Thyroid gland (tissue), 4 donors: ENCODE measurements around the gene CCDC85B.

Experiments
- CTCF ChIP-seq, 6 experiments: fragments of 200-600 bp in 3 of 6; fragments of 450-650 bp in 3 of 6; sonication (generic) in 3 of 6; IDR thresholded peaks; one replicate each; pipeline ENCODE4 v1.5.1; 2016 to 2019; ENCODE audit warnings: antibody characterized with exemption in 6 of 6, mild to moderate bottlenecking in 2 of 6, inconsistent platforms in 1 of 6, moderate library complexity in 1 of 6
- POLR2A ChIP-seq, 2 donors: fragments of 450-650 bp; IDR thresholded peaks; one replicate each; pipeline ENCODE4 v1.6.1; 2017; ENCODE audit warnings: antibody characterized with exemption in 2 of 2, mild to moderate bottlenecking in 2 of 2, moderate library complexity in 1 of 2

- TF ChIP-seq CTCF (IDR thresholded peaks at IDR 0.05) (no peak), POLR2A (IDR thresholded peaks at IDR 0.05) (no peak)
These were observed 46.7 kb upstream of the CCDC85B start for GRCh38 chr11:65843811-65844210.
